ENCODE data around the gene LINS1. TPM values are rescaled to one million over a fixed set of nuclear protein-coding genes. Genes with fewer than 3 reads are reported as not detected.

The LINS1 gene
- total and polyA plus RNA-seq, 2 of the 8 experiments (the other 6 are each of a cell fraction or from before 2014, with no cell fraction given) = 4.2 to 8.1 TPM

DNA sequence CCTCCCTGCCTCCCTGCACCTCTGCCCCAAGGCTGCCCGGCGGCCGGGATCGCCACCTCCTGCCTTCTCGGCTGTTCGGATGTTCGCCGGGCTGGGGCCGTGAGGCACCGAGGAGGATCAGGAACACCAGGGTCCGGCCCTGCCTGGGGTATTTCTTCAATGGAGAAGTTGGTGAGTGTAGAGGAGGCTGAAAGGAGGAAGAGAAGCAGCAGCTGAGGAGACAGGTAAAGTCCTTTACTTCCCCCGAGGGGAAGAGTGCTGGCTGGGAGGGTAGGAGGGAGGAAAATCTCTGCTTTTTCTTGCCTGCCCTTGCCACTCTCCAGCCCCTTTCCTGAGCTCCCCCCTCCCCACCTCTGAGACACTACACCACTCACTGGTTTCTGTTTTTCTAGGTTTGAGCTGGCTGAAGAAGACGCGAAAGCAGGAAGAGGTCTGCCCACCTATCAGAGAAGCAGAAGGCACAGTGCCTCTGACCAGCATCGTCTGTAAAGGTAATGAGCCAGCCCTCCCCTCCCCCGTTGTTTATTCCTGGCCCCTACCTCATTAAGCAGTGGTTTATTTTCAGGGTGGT, 924 bp upstream of the LINS1 start:
- ChIA-PET CTCF (ENCODE audit: partially characterized antibody) (interaction anchor here (1.0 to 4.3 kb wide), 5 partner anchors 30 to 315 kb away, joined by 3 to 20 read pairs (median 4); no protein-coding TSS in a partner anchor), POLR2A (ENCODE audit: partially characterized antibody) (interaction anchor here (1.0 to 1.8 kb wide), 2 partner anchors 254 to 692 kb away, joined by 3 to 9 read pairs; no protein-coding TSS in a partner anchor)
- H3K23me2 ChIP-seq (ENCODE audit: low read depth, low read length) = 0 out of 2 replicates have a peak, but pooled peaks cover 3% of the 10 kb centered on the region
- H3K79me1 ChIP-seq (ENCODE audit: low read depth, low read length) = peaks cover 3% of the 10 kb centered on the region; the same call in 1 of the 2 replicates
- H3K27ac ChIP-seq (ENCODE audit: low read depth, low read length) = peak overlapping the region; percentile 71
- peak in 1 of 2 experiments; percentile 83 for DNase-seq (ENCODE audit: low read depth in 1 of 2, low spot score in 2 of 2)
- H3K9me3 ChIP-seq (ENCODE audit: insufficient read depth in 2 of 2, low read depth in 1 of 2, low read length in 1 of 2) = no peaks in the 10 kb centered on the region
- H3K79me2 ChIP-seq (ENCODE audit: control insufficient read depth in 1 of 2, insufficient read depth in 2 of 2, low read length in 2 of 2) = peaks cover 0 to 60% of the 10 kb centered on the region in 2 experiments; a peak in 3 of 4 replicates
- no peak overlapping the region for H2BK15ac ChIP-seq (ENCODE audit: low read length)
- peak overlapping the region; percentile 72; the same call in 1 of the 2 replicates for H3K18ac ChIP-seq (ENCODE audit: extremely low read depth, low read length)
- H3K14ac ChIP-seq (ENCODE audit: insufficient read length) = no peak overlapping the region
- H3K9ac ChIP-seq (replicated peaks in 1 of 4; ENCODE audit: extremely low read depth in 1 of 4, low read depth in 3 of 4, low read length in 3 of 4) = peak overlapping the region; percentile 76 to 80 (median 78)
- no peak overlapping the region for H2AFZ ChIP-seq (ENCODE audit: low read length)
- H4K91ac ChIP-seq (replicated peaks; ENCODE audit: insufficient read length, low read length) = peak overlapping the region; percentile 66
- H3K4ac ChIP-seq (replicated peaks; ENCODE audit: insufficient read length, low read depth, low read length) = peak overlapping the region; percentile 61
- H4K5ac ChIP-seq (ENCODE audit: insufficient read length, low read depth, low read length) = peak overlapping the region; percentile 60
- no peak overlapping the region for H3K23ac ChIP-seq (ENCODE audit: insufficient read length)
- H2BK120ac ChIP-seq (replicated peaks; ENCODE audit: low read depth, low read length) = no peak overlapping the region
- H2BK20ac ChIP-seq (ENCODE audit: low read length) = no peak overlapping the region
- peak overlapping the region; percentile 94; the same call in 1 of the 2 replicates for H4K8ac ChIP-seq (ENCODE audit: extremely low read depth, insufficient read depth, low read length)
- WGBS, 2 experiments (ENCODE audit: extremely low coverage in 1 of 2, insufficient coverage in 1 of 2, insufficient read length in 1 of 2, insufficient replicate concordance in 2 of 2, low coverage in 1 of 2, low lambda C conversion rate in 2 of 2, missing lambda C conversion rate in 1 of 2) = 3% methylated on average over 14 of the region's 16 CpGs; no CpG with 5 or more reads in 1 of the 2 experiments
- peaks cover 0 to 5% (median 0%) of the 10 kb centered on the region in 4 experiments; a peak in 5 of 8 replicates for H3K36me3 ChIP-seq (ENCODE audit: control insufficient read depth in 2 of 4, insufficient read depth in 4 of 4, low read length in 3 of 4)
- H3K27me3 ChIP-seq (replicated peaks in 1 of 4; ENCODE audit: control insufficient read depth in 3 of 4, extremely low read depth in 1 of 4, insufficient read depth in 3 of 4, low read length in 3 of 4) = no peaks in the 10 kb centered on the region
- H3K4me2 ChIP-seq (ENCODE audit: insufficient read depth in 1 of 2, low read depth in 2 of 2, low read length in 2 of 2) = peak overlapping the region; percentile 68 to 72
- H2BK5ac ChIP-seq (ENCODE audit: low read depth, low read length) = peak overlapping the region; percentile 84; the same call in 1 of the 2 replicates
- H2AK5ac ChIP-seq (ENCODE audit: low read depth, low read length) = no peak overlapping the region
- peaks cover 0 to 2% of the 10 kb centered on the region in 2 experiments for H4K20me1 ChIP-seq (replicated peaks in 1 of 2; ENCODE audit: control insufficient read depth in 1 of 2, insufficient read depth in 2 of 2, low read length in 2 of 2)
- peak overlapping the region; percentile 95 to 99 (median 96) for H3K4me3 ChIP-seq (ENCODE audit: extremely low read depth in 1 of 4, insufficient read depth in 2 of 4, low read depth in 3 of 4, low read length in 4 of 4)
- no peak overlapping the region for H2BK12ac ChIP-seq (ENCODE audit: low read depth, low read length)
- H3K56ac ChIP-seq (replicated peaks; ENCODE audit: insufficient read length, low read depth, low read length) = peak overlapping the region; percentile 49
- FAIRE-seq = no peak
- peaks cover 0 to 9% (median 4%) of the 10 kb centered on the region in 4 experiments; a peak in 3 of 7 replicates for H3K4me1 ChIP-seq (replicated peaks in 1 of 4; ENCODE audit: control insufficient read depth in 3 of 4, insufficient read depth in 4 of 4, low read length in 3 of 4)

Data from H1 (cell line).